ENCODE data around the gene PPL. TPM values are rescaled to one million over a fixed set of nuclear protein-coding genes. Genes with fewer than 3 reads are reported as not detected.
"Not testable (repeated sequence)": the region's sequence is repeated elsewhere in the genome, so short reads cannot be mapped to it uniquely, and the experiment has no call there.

Gene PPL
- total and polyA plus RNA-seq, 8 donors = 30.4 to 77.1 (median 37.2) TPM

DNA sequence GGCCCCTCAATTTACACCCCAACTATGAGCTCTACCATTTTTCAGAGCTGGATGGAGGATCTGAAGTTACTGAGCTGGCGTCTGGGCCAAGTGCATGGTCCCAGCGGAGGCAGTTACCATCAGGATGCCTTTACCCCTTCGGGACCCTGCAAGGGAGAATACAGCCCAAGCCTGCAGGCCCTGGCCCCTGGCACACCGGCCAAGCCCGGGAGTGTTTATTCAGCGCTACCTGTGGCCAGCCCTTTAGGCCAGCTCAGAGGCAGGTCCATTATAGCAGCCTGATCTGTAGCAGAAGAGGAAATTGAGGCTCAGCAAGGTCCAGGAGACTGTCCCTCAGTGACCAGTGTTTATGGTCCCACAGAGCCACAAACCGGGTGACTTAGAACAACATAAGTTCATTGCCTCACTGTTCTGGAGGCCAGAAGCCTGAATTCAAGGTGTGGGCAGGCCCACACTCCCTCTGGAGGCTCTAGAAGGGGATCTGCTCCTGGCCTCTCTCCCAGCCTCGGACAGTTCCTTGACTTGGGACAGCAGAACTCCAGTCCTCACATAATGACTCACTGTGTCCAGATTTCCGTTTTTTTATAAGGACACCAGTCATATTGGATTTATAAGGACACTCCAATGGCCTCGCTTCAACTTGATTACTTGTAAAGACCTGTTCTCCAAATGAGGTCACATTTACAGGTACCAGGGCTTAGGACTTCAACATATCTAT lies 29.9 kb upstream of the PPL start:
- intact Hi-C loops (cut with DNase I) = no loop called here
- no peaks in the 10 kb centered on the region for H3K9me3 ChIP-seq

DNA sequence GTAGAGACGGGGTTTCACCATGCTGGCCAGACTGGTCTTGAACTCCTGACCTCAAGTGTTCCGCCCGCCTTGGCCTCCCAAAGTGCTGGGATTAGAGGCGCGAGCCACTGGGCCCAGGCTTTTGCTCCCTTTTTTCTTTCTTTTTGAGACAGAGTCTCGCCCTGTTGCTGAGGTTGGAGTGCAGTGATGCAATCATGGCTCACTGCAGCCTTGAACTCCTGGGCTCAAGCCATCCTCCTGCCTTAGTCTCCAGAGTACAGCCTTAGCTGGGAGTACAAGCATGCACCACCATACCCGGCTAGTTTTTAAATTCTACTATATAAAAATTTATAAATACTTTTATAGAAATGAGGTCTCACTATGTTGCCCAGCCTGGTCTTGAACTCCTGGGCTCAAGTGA lies 26.6 kb upstream of the PPL start:
- H3K27me3 ChIP-seq = peaks cover 0 to 26% of the 10 kb centered on the region in 2 donors
- ATAC-seq; H3K4me1 ChIP-seq; H3K36me3 ChIP-seq; H3K27ac ChIP-seq; H3K4me3 ChIP-seq; intact Hi-C loops (cut with DNase I); H3K9me3 ChIP-seq: not testable (repeated sequence)
- peak in 1 of 4 donors; percentile 39 for DNase-seq

More for the DNA sequence above, 29.9 kb upstream of the PPL start:
- no peaks in the 10 kb centered on the region for H3K4me1 ChIP-seq
- peaks cover 4 to 16% of the 10 kb centered on the region in 2 donors for H3K27me3 ChIP-seq
- no peak overlapping the region for H3K27ac ChIP-seq
- H3K4me3 ChIP-seq = no peak overlapping the region
- ATAC-seq (no peak), DNase-seq (peak in 1 of 4 donors; percentile 47)
- no peaks in the 10 kb centered on the region for H3K36me3 ChIP-seq
- TF ChIP-seq, protein P1, sequence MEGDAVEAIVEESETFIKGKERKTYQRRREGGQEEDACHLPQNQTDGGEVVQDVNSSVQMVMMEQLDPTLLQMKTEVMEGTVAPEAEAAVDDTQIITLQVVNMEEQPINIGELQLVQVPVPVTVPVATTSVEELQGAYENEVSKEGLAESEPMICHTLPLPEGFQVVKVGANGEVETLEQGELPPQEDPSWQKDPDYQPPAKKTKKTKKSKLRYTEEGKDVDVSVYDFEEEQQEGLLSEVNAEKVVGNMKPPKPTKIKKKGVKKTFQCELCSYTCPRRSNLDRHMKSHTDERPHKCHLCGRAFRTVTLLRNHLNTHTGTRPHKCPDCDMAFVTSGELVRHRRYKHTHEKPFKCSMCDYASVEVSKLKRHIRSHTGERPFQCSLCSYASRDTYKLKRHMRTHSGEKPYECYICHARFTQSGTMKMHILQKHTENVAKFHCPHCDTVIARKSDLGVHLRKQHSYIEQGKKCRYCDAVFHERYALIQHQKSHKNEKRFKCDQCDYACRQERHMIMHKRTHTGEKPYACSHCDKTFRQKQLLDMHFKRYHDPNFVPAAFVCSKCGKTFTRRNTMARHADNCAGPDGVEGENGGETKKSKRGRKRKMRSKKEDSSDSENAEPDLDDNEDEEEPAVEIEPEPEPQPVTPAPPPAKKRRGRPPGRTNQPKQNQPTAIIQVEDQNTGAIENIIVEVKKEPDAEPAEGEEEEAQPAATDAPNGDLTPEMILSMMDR (IDR thresholded peaks at IDR 0.05) = no peak

DNA sequence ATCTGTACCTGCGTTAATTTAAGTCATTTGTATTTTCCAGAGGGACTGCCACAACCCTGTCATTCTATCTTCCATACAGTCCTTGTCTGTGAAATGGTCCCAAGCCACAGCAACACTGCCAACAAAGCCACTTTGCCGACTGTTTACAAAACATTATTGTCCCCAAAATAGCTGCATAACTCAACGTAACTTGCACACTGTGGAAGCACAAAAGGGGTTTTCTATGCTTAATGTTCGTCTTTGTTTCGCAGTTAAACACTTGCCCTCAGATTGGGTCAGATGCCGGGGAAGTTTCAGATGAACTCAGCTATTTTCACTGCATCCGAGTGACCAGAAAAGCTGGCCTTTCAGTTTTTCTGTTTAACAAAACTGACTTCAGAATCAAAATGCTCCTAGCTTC lies 25.8 kb upstream of the PPL start:
- TF ChIP-seq, protein P1 (IDR thresholded peaks at IDR 0.05) = no peak
- ATAC-seq (no peak), DNase-seq (no peak)
- Histone ChIP-seq H3K4me3 (no peak overlapping the region), H3K36me3 (no peaks in the 10 kb centered on the region), H3K4me1 (peaks cover 4 to 7% of the 10 kb centered on the region in 2 donors), H3K9me3 (no peaks in the 10 kb centered on the region), H3K27me3 (peaks cover 0 to 30% of the 10 kb centered on the region in 2 donors), H3K27ac (no peak overlapping the region)
- intact Hi-C loops (cut with DNase I) = no loop called here

- Histone ChIP-seq H3K27me3 (peaks cover 0 to 30% of the 10 kb centered on the region in 2 donors), H3K9me3 (no peaks in the 10 kb centered on the region), H3K36me3 (no peaks in the 10 kb centered on the region), H3K27ac (no peak overlapping the region), H3K4me1 (peaks cover 4 to 25% of the 10 kb centered on the region in 2 donors), H3K4me3 (no peak overlapping the region)
- TF ChIP-seq, protein P1 (IDR thresholded peaks at IDR 0.05) = no peak
- DNase-seq = no peak
- no peak for ATAC-seq
- intact Hi-C loops (cut with DNase I) = no loop called here
Observed at GRCh38 chr16:4960579-4960978, 23.6 kb upstream of the PPL start.

GRCh38 chr16:4958510-4959438 lies 21.8 kb upstream of the PPL start:
- Histone ChIP-seq H3K27ac (no peak overlapping the region), H3K36me3 (no peaks in the 10 kb centered on the region), H3K4me1 (peaks cover 4 to 25% of the 10 kb centered on the region in 2 donors), H3K27me3 (peaks cover 0 to 30% of the 10 kb centered on the region in 2 donors), H3K9me3 (no peaks in the 10 kb centered on the region), H3K4me3 (peak overlapping the region; percentile 32 to 48)
- ATAC-seq (no peak), DNase-seq (peak in 1 of 4 donors; percentile 40)
- intact Hi-C loops (cut with DNase I) = no loop called here
- TF ChIP-seq, protein P1 (IDR thresholded peaks at IDR 0.05) = no peak

All from left lung (tissue), 10 donors.